GM12878 (cell line): ENCODE results near the gene ARHGEF7. TPM values are rescaled to one million over a fixed set of nuclear protein-coding genes. Genes with fewer than 3 reads are reported as not detected.

Experiments
- ATAC-seq: fragments of 200-7000 bp; cut with Tn5 transposase; 3 replicates; pipeline ENCODE4 v1.9.1; 2020; ENCODE audit warnings: mild to moderate bottlenecking, moderate library complexity
- BruUV-seq: library from RNA; stranded (reverse); fragments of 400-500 nt; replicated peaks from 2 replicates; lab custom pipeline; 2021; lab: Mats Ljungman, UMichigan
- CTCF ChIA-PET: fragments of 300-600 bp; sonication (Branson Sonifier 250); formaldehyde crosslinking; extraction: SDS; loops from one replicate; lab custom pipeline; 2021; ENCODE audit warnings: inconsistent platforms; lab: Yijun Ruan, JAX
- POLR2A ChIA-PET: fragments of 350-600 bp; formaldehyde crosslinking; extraction: SDS; loops from one replicate; lab custom pipeline; 2021; ENCODE audit warnings: inconsistent platforms; lab: Charles Lee
- RAD21 ChIA-PET: fragments of 300-600 bp; sonication (Branson Sonifier 250); formaldehyde crosslinking; loops from one replicate; lab custom pipeline; 2023; ENCODE audit warnings: antibody characterized with exemption; ENCODE audit not compliant: unreplicated experiment; lab: Charles Lee
- SMC1A ChIA-PET: fragments of 300-600 bp; sonication (Branson Sonifier 250); formaldehyde crosslinking; loops from one replicate; lab custom pipeline; 2023; ENCODE audit not compliant: unreplicated experiment, uncharacterized antibody; lab: Charles Lee
- DNase-seq: peaks from one replicate; pipeline ENCODE4 v3.0.0-alpha.2; 2011; ENCODE audit warnings: low read depth, low spot score
- FAIRE-seq: peaks from 3 replicates; lab custom pipeline; 2011; peaks lifted over from hg19 to GRCh38; lab: Jason Lieb, UNC
- H2AFZ ChIP-seq: 2 replicates; pipeline ENCODE4 v1.6.0; 2011; ENCODE audit warnings: low read depth, low read length, control low read depth; ENCODE audit not compliant: control insufficient read depth
- H3K27ac ChIP-seq: 2 replicates; pipeline ENCODE4 v1.5.1; 2011; ENCODE audit warnings: control low read depth; ENCODE audit not compliant: control insufficient read depth, insufficient read depth
- H3K27me3 ChIP-seq, 2 experiments: replicated peaks in 1 of 2; 2 replicates each; pipeline versions ENCODE4 v1.6.0 to v1.6.1; 2011; ENCODE audit warnings: low read length in 1 of 2; ENCODE audit not compliant: control insufficient read depth in 2 of 2, insufficient read depth in 2 of 2
- H3K36me3 ChIP-seq, 2 experiments: 2 replicates each; pipeline ENCODE4 v1.5.1; 2011; ENCODE audit warnings: low read length in 1 of 2; ENCODE audit not compliant: control insufficient read depth in 2 of 2, insufficient read depth in 2 of 2
- H3K4me1 ChIP-seq: 2 replicates; pipeline ENCODE4 v1.6.1; 2011; ENCODE audit warnings: mild to moderate bottlenecking, low read length, moderate library complexity, mixed read lengths; ENCODE audit not compliant: control insufficient read depth, insufficient read depth
- H3K4me2 ChIP-seq: 2 replicates; pipeline ENCODE4 v1.6.0; 2011; ENCODE audit warnings: control low read depth; ENCODE audit not compliant: control insufficient read depth, insufficient read depth
- H3K4me3 ChIP-seq: fragments of 200-600 bp; sonication (generic); 2 replicates; pipeline ENCODE4 v1.5.1; 2016
- H3K79me2 ChIP-seq: 2 replicates; pipeline ENCODE4 v1.6.0; 2011; ENCODE audit warnings: low read length; ENCODE audit not compliant: control insufficient read depth, insufficient read depth
- H3K9ac ChIP-seq: 2 replicates; pipeline ENCODE4 v1.8.0; 2011; ENCODE audit warnings: low read length, control low read depth, mixed read lengths; ENCODE audit not compliant: control insufficient read depth, insufficient read depth
- H3K9me3 ChIP-seq: replicated peaks from 3 replicates; pipeline ENCODE4 v1.5.1; 2011; ENCODE audit warnings: mild to moderate bottlenecking, low read length; ENCODE audit not compliant: control insufficient read depth, insufficient read depth
- H4K20me1 ChIP-seq: 2 replicates; pipeline ENCODE4 v1.6.0; 2011; ENCODE audit not compliant: control insufficient read depth, insufficient read depth
- BRCA1 ChIP-seq: IDR thresholded peaks from 2 replicates; pipeline ENCODE4 v1.6.1; 2011; ENCODE audit warnings: low read depth, low read length, improper control_type of control experiment
- EED ChIP-seq: sonication (generic); IDR thresholded peaks from 2 replicates; pipeline ENCODE4 v1.6.1; 2016; ENCODE audit warnings: antibody characterized with exemption, low read depth
- HCFC1 ChIP-seq: fragments of 150-350 bp; IDR thresholded peaks from 2 replicates; pipeline ENCODE4 v1.6.1; 2014; ENCODE audit warnings: low read length
- MXI1 ChIP-seq: fragments of 150-350 bp; IDR thresholded peaks from 2 replicates; pipeline ENCODE4 v1.6.1; 2011; ENCODE audit warnings: low read depth, mild to moderate bottlenecking, inconsistent platforms, low read length, improper control_type of control experiment
- WGBS: methylation state at CpG from one replicate; pipeline ENCODE4 v1.1.6; 2016; ENCODE audit warnings: low lambda C conversion rate; ENCODE audit not compliant: insufficient replicate concordance, insufficient coverage; ENCODE audit errors: missing lambda C conversion rate; 5-methylcytosine and 5-hydroxymethylcytosine counted together
- in situ Hi-C: fragments of 300-500 bp; cut with MboI; formaldehyde crosslinking; loops from 9 replicates; pipeline ENCODE4 v1.14.3; 2018; ENCODE audit warnings: mixed read lengths
- intact Hi-C: fragments of 100-400 bp; cut with micrococcal nuclease; formaldehyde crosslinking; loops from one replicate; pipeline ENCODE4 v1.14.2; 2022; ENCODE audit not compliant: unreplicated experiment
- polyA plus RNA-seq, 11 experiments: library from polyadenylated mRNA; depleted of rRNA in 4 of 11; unstranded in 6 of 11; stranded (reverse) in 5 of 11; fragments of >200 nt; fragmentation: Nextera tagmentation in 4 of 11; fragmentation: Illumina TruSeq in 1 of 11; extraction: Ambion mirVana in 4 of 11; extraction: Trizol in 1 of 11; gene quantifications; 1 replicate in 1 of 11; 2 replicates in 10 of 11; pipeline versions ENCODE4 v1.2.1 to v1.2.3, GENCODE V29; 2011 to 2016; ENCODE audit warnings: inconsistent platforms in 2 of 11, missing spikeins in 2 of 11, low read depth in 1 of 11
- total RNA-seq, 4 experiments: library from RNA; depleted of rRNA in 3 of 4; stranded (reverse); fragments of >200 nt in 3 of 4; fragmentation: Illumina TruSeq in 1 of 4; extraction: Trizol in 1 of 4; gene quantifications; 2 replicates each; pipeline versions ENCODE4 v1.2.1 to v1.2.3, GENCODE V29; 2013 to 2021
- TF ChIP-seq, protein P1 (sequence below): fragments of 150-350 bp; IDR thresholded peaks from 2 replicates; pipeline ENCODE4 v1.6.1; 2016; ENCODE audit warnings: low read depth, low read length
- TF ChIP-seq, protein P2 (sequence below): fragments of 450-650 bp; IDR thresholded peaks from 2 replicates; pipeline ENCODE4 v1.6.1; 2018; ENCODE audit warnings: mild to moderate bottlenecking, low read depth, moderate library complexity; ENCODE audit not compliant: partially characterized antibody

The ARHGEF7 gene
- total and polyA plus RNA-seq, 10 of the 15 experiments (the other 5 are each of a cell fraction or from before 2014, with no cell fraction given): 4.7 to 65.5 (median 36.6) TPM

DNA sequence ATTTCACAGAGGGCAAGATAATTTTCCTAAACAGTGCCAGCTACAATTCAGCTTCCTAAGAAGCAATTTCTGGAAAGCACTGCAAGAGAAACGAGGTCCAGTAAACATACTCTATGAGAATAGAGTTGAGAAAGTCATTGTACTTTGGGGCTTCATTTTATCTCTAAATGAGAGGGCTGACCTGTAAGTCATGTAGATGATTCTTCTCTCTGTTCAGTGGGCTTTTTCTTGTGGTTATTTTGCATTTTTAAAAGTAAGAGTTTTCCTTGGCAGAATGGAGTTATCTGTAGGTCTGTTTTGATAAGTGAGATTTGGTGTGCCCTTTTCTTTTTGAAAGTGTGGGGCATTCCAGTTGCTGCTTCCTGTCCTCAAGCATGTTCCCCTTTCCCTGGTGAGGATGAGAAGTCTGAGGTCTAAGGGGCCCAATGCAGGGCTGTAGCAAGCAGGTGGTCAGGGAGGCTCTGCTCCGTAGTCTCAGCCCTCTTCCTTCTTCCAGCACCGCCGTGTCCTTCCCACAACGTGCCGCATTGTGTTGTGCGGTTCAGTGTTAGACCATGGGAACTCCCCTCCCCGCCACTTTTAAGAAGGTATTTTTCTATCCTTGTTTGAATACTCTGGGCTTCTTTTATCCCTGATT is 86.3 kb downstream of the ARHGEF7 start (continued):
- TF ChIP-seq, protein P1, sequence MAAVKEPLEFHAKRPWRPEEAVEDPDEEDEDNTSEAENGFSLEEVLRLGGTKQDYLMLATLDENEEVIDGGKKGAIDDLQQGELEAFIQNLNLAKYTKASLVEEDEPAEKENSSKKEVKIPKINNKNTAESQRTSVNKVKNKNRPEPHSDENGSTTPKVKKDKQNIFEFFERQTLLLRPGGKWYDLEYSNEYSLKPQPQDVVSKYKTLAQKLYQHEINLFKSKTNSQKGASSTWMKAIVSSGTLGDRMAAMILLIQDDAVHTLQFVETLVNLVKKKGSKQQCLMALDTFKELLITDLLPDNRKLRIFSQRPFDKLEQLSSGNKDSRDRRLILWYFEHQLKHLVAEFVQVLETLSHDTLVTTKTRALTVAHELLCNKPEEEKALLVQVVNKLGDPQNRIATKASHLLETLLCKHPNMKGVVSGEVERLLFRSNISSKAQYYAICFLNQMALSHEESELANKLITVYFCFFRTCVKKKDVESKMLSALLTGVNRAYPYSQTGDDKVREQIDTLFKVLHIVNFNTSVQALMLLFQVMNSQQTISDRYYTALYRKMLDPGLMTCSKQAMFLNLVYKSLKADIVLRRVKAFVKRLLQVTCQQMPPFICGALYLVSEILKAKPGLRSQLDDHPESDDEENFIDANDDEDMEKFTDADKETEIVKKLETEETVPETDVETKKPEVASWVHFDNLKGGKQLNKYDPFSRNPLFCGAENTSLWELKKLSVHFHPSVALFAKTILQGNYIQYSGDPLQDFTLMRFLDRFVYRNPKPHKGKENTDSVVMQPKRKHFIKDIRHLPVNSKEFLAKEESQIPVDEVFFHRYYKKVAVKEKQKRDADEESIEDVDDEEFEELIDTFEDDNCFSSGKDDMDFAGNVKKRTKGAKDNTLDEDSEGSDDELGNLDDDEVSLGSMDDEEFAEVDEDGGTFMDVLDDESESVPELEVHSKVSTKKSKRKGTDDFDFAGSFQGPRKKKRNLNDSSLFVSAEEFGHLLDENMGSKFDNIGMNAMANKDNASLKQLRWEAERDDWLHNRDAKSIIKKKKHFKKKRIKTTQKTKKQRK: no peak
- no peak for TF ChIP-seq BRCA1
- TF ChIP-seq MXI1: no peak
- no peak for TF ChIP-seq HCFC1
- TF ChIP-seq, all 136 proteins: peak for 11

DNA sequence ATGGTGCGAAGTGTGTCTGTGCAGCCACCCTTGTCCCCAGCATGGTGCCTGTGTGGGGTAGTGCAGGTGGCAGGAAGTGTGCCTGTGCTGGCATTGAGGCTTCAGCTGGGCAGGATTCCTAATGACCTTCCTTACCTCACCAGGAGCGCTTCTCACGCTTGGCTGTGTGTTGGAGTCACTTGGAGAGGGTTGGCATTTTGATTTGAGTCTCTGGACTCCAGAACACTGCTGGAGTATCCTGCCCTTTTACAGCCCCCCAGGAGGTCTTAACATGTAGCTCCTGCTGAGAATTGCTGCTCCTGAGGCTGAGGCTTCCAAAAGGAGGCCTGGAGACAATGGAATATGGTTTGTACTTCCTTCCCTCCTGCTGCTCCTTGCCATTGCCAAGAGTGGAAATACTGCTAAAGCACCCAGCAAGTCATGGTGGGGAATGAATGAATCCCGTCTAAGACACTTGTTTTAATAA is 87.1 kb downstream of the ARHGEF7 start:
- ATAC-seq (peak; percentile 57), DNase-seq (no peak), FAIRE-seq (no peak)
- Histone ChIP-seq H3K36me3 (peaks cover 10 to 11% of the 10 kb centered on the region in 2 experiments), H3K4me3 (peak overlapping the region; percentile 39; the same call in 1 of the 2 replicates), H4K20me1 (peaks cover 5% of the 10 kb centered on the region; the same call in 1 of the 2 replicates), H3K79me2 (peaks cover 78% of the 10 kb centered on the region), H2AFZ (no peak overlapping the region), H3K27me3 (no peaks in the 10 kb centered on the region), H3K9ac (peak overlapping the region; percentile 54)
- POLR2A ChIA-PET: interaction anchor here (0.6 to 2.0 kb wide), 3 partner anchors 12 to 15 kb away, joined by 3 to 4 read pairs (median 3); no protein-coding TSS in a partner anchor
- intact Hi-C loops: loop anchor here (1.0 to 5.0 kb wide), 3 partner anchors 17 to 50 kb away; no protein-coding TSS in a partner anchor
- CTCF ChIA-PET: interaction anchor here (1.9 to 3.0 kb wide), 6 partner anchors 10 to 134 kb away, joined by 4 to 25 read pairs (median 10); no protein-coding TSS in a partner anchor
- WGBS: 50% methylated on average over 4 of the region's 4 CpGs
- SMC1A ChIA-PET: interaction anchor here (0.6 to 7.7 kb wide), 7 partner anchors 16 to 289 kb away, joined by 3 to 99 read pairs (median 4); no protein-coding TSS in a partner anchor
- BruUV-seq: no TSS peak
- TF ChIP-seq EED: peak; percentile 39
- TF ChIP-seq, protein P2, sequence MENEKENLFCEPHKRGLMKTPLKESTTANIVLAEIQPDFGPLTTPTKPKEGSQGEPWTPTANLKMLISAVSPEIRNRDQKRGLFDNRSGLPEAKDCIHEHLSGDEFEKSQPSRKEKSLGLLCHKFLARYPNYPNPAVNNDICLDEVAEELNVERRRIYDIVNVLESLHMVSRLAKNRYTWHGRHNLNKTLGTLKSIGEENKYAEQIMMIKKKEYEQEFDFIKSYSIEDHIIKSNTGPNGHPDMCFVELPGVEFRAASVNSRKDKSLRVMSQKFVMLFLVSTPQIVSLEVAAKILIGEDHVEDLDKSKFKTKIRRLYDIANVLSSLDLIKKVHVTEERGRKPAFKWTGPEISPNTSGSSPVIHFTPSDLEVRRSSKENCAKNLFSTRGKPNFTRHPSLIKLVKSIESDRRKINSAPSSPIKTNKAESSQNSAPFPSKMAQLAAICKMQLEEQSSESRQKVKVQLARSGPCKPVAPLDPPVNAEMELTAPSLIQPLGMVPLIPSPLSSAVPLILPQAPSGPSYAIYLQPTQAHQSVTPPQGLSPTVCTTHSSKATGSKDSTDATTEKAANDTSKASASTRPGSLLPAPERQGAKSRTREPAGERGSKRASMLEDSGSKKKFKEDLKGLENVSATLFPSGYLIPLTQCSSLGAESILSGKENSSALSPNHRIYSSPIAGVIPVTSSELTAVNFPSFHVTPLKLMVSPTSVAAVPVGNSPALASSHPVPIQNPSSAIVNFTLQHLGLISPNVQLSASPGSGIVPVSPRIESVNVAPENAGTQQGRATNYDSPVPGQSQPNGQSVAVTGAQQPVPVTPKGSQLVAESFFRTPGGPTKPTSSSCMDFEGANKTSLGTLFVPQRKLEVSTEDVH: no peak
- TF ChIP-seq, all 136 proteins: peak for 1
- peak overlapping the region; percentile 90 for H3K27ac ChIP-seq
- peaks cover 4% of the 10 kb centered on the region; the same call in 1 of the 3 replicates for H3K9me3 ChIP-seq
- H3K4me2 ChIP-seq: peak overlapping the region; percentile 43
- in situ Hi-C loops: no loop called here
- peaks cover 48% of the 10 kb centered on the region for H3K4me1 ChIP-seq
- RAD21 ChIA-PET: interaction anchor here (1.6 to 2.9 kb wide), 4 partner anchors 15 to 46 kb away, joined by 5 to 11 read pairs (median 8); no protein-coding TSS in a partner anchor
